NCI-H2107 treated with DMSO at 0.1 percent for 48 hours (cell line): ENCODE measurements around the gene KCNB1.
"Not testable (repeated sequence)": the region's sequence is repeated elsewhere in the genome, so short reads cannot be mapped to it uniquely, and the experiment has no call there.

Experiments used
- DNase-seq: peaks from one replicate; lab custom pipeline; 2025; ENCODE audit not compliant: unreplicated experiment; lab: John Stamatoyannopoulos, UW

Gene KCNB1

GRCh38 chr20:49330701-49331615 lies 151.5 kb downstream of the KCNB1 start:
- no peak for DNase-seq

DNA sequence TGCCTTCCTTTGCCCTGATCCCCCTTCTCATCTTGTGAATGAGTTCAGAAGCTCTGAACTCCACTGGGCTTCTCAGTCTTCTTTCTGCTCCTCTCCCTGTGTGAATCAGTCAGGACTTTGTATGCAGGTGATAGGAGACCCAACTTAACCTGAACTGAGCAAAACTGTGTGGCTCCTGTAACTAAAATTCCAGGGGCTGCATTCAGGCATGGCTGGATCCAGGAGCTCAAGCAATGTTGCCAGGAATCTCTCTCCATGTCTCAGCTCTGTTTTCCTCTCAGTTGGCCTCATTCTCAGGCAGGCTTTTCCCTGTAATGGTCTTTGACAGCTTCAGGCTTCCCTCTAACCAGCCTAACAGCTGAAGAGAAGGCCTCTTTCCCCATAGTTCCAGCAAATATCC lies 153.7 kb downstream of the KCNB1 start:
- no peak for DNase-seq

- no peak for DNase-seq
Measured at GRCh38 chr20:49326026-49326425, 156.4 kb downstream of the KCNB1 start.

- no peak for DNase-seq
Measured at GRCh38 chr20:49324306-49324705, 158.2 kb downstream of the KCNB1 start.

DNA sequence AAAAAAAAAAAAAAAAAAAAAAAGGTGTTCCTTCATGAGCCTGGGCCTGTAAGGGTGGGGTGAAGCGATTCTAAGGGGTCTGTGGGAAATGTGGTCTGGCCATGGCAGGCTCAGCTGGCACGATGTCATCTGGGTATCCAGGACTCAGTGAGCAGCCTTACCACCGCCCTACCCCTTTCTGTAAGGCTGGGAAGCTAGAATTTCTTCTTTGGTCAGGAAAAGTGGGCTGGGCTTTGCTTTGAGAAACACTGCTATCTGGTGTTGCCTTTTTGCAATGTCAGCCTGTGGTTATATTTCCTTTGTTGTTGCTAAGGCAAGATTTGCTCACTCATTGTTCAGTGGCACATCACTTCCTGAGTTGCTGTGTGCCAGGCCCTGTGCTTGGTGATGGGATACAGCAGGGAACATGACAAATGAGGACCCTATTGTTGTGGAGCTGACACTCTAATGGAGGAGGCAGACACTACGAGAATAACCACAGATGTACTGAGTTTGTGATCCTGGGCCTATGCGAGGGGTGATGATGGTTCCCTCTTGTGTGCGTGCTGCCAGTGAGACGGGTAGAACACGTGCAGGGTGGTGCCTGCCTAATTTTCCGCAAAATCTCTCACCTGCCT lies 158.7 kb downstream of the KCNB1 start:
- peak; percentile 73 for DNase-seq

- peak; percentile 22 for DNase-seq
Measured at GRCh38 chr20:49320460-49320859, 162.0 kb downstream of the KCNB1 start.

DNA sequence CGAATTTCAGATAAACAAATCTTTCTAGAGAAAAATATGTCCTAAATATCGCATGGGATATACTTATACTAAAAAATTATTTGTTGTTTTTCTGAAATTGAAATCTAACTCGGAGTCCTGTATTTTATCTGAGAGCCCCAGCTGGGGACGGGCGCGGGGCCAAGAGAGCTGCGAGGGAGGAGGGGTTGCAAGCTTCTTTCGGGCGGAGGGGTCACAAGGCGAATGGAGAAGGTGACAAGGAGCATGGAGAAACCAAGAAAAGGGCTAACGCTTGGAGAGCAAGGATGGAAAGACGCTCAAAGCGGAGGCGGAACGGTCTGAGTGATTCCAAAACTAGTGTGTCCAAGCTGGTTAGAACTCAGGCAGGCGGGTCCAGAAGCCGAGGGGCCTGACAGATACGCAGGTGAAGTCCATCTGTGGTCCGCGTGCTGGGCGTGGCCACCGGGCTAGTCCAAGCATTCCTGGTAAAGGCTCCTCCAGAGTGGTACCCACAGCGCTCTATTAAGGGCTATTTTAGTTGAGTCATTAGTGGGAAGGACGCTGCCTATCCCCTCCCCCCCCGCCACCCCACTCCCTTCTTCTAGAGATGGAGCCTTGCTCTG lies 163.2 kb downstream of the KCNB1 start:
- no peak for DNase-seq

- DNase-seq: no peak
Measured at GRCh38 chr20:49318430-49319207, 163.8 kb downstream of the KCNB1 start.

- no peak for DNase-seq
Measured at GRCh38 chr20:49318091-49318429, 164.4 kb downstream of the KCNB1 start.

- DNase-seq: no peak
Measured at GRCh38 chr20:49316704-49317103, 165.8 kb downstream of the KCNB1 start.

GRCh38 chr20:49315580-49315979 lies 166.9 kb downstream of the KCNB1 start:
- DNase-seq: no peak

GRCh38 chr20:49314052-49314451 lies 168.4 kb downstream of the KCNB1 start:
- DNase-seq: not testable (repeated sequence)
